BLaER1 treated with 17β-estradiol and CSF1 and Interleukin-3, amounts not matched to agents 10 nM and 100 nM (cell line): ENCODE results near the gene TEX55.
"Not testable (repeated sequence)": the region's sequence is repeated elsewhere in the genome, so short reads cannot be mapped to it uniquely, and the experiment has no call there.

Source experiments
- H3K27ac ChIP-seq, 11 experiments: shearing (Covaris generic); formaldehyde crosslinking; 2 replicates each; pipeline ENCODE4 v1.8.1; 2022
- H3K27me3 ChIP-seq, 11 experiments: shearing (Covaris generic); formaldehyde crosslinking; 2 replicates each; pipeline ENCODE4 v1.8.1; 2022
- H3K36me3 ChIP-seq, 11 experiments: shearing (Covaris generic); formaldehyde crosslinking; 2 replicates each; pipeline ENCODE4 v1.8.1; 2022
- H3K4me1 ChIP-seq, 10 experiments: shearing (Covaris generic); formaldehyde crosslinking; 2 replicates each; pipeline ENCODE4 v1.8.1; 2022
- H3K4me2 ChIP-seq, 11 experiments: shearing (Covaris generic); formaldehyde crosslinking; 2 replicates each; pipeline ENCODE4 v1.8.1; 2022
- H3K4me3 ChIP-seq, 10 experiments: shearing (Covaris generic); formaldehyde crosslinking; 2 replicates each; pipeline ENCODE4 v1.8.1; 2022
- H3K9ac ChIP-seq, 11 experiments: shearing (Covaris generic); formaldehyde crosslinking; 2 replicates each; pipeline ENCODE4 v1.8.1; 2022
- H3K9me3 ChIP-seq, 11 experiments: shearing (Covaris generic); formaldehyde crosslinking; replicated peaks in 1 of 11; 2 replicates each; pipeline ENCODE4 v1.8.1; 2022
- H4K20me1 ChIP-seq, 11 experiments: shearing (Covaris generic); formaldehyde crosslinking; 2 replicates each; pipeline ENCODE4 v1.8.1; 2022
- Cebpa-rat ChIP-seq, 11 experiments: shearing (Covaris generic); IDR thresholded peaks; 2 replicates each; pipeline ENCODE4 v1.8.1; 2022

Gene TEX55

GRCh38 chr3:119125742-119126504 is 20.0 kb upstream of the TEX55 start:
- Histone ChIP-seq H3K9me3 (no peaks in the 10 kb centered on the region), H3K4me2 (no peak overlapping the region), H3K9ac (no peak overlapping the region), H3K4me1 (no peaks in the 10 kb centered on the region), H4K20me1 (no peaks in the 10 kb centered on the region), H3K27ac (no peak overlapping the region), H3K36me3 (no peaks in the 10 kb centered on the region), H3K4me3 (no peak overlapping the region), H3K27me3 (no peaks in the 10 kb centered on the region)
- TF ChIP-seq Cebpa-rat (IDR thresholded peaks at IDR 0.05) = no peak

- H3K4me2 ChIP-seq, H3K9ac ChIP-seq, H3K9me3 ChIP-seq, H3K4me3 ChIP-seq, H3K4me1 ChIP-seq, H3K36me3 ChIP-seq, H3K27ac ChIP-seq, H3K27me3 ChIP-seq, H4K20me1 ChIP-seq: not testable (repeated sequence)
These were observed 15.7 kb upstream of the TEX55 start for GRCh38 chr3:119130291-119130690.

- not testable (repeated sequence) for H3K9me3 ChIP-seq, H3K4me1 ChIP-seq, H3K4me2 ChIP-seq, H3K36me3 ChIP-seq, H3K4me3 ChIP-seq, H4K20me1 ChIP-seq, H3K9ac ChIP-seq, H3K27ac ChIP-seq, H3K27me3 ChIP-seq
These were observed 13.7 kb upstream of the TEX55 start for GRCh38 chr3:119132291-119132690.

- not testable (repeated sequence) for H3K9ac ChIP-seq, H3K4me1 ChIP-seq, H3K27me3 ChIP-seq, H3K27ac ChIP-seq, H3K4me3 ChIP-seq, H3K4me2 ChIP-seq, H3K36me3 ChIP-seq, H4K20me1 ChIP-seq
- peaks cover 0 to 12% (median 4%) of the 10 kb centered on the region in 11 experiments; a peak in 5 of 22 replicates for H3K9me3 ChIP-seq
These were observed 6.6 kb upstream of the TEX55 start for GRCh38 chr3:119139360-119139759.

GRCh38 chr3:119140466-119140865 is 5.5 kb upstream of the TEX55 start:
- no peak for TF ChIP-seq Cebpa-rat (IDR thresholded peaks at IDR 0.05)
- peaks cover 0 to 12% (median 4%) of the 10 kb centered on the region in 11 experiments; a peak in 5 of 22 replicates for H3K9me3 ChIP-seq
- no peak overlapping the region for H3K4me3 ChIP-seq
- no peaks in the 10 kb centered on the region for H3K4me1 ChIP-seq
- H3K9ac ChIP-seq = no peak overlapping the region
- no peaks in the 10 kb centered on the region for H3K36me3 ChIP-seq
- H4K20me1 ChIP-seq = no peaks in the 10 kb centered on the region
- no peak overlapping the region for H3K27ac ChIP-seq
- no peaks in the 10 kb centered on the region for H3K27me3 ChIP-seq
- no peak overlapping the region for H3K4me2 ChIP-seq

GRCh38 chr3:119145128-119145499 is 851 bp upstream of the TEX55 start:
- H3K9ac ChIP-seq = no peak overlapping the region
- H3K4me3 ChIP-seq = no peak overlapping the region
- no peaks in the 10 kb centered on the region for H3K36me3 ChIP-seq
- TF ChIP-seq Cebpa-rat (IDR thresholded peaks at IDR 0.05) = no peak
- no peaks in the 10 kb centered on the region for H4K20me1 ChIP-seq
- no peak overlapping the region for H3K27ac ChIP-seq
- no peaks in the 10 kb centered on the region for H3K27me3 ChIP-seq
- H3K4me1 ChIP-seq = no peaks in the 10 kb centered on the region
- no peaks in the 10 kb centered on the region for H3K9me3 ChIP-seq
- no peak overlapping the region for H3K4me2 ChIP-seq

- no peaks in the 10 kb centered on the region for H3K9me3 ChIP-seq
- H4K20me1 ChIP-seq = no peaks in the 10 kb centered on the region
- no peaks in the 10 kb centered on the region for H3K4me1 ChIP-seq
- H3K4me2 ChIP-seq = no peak overlapping the region
- H3K27ac ChIP-seq = no peak overlapping the region
- no peak for TF ChIP-seq Cebpa-rat (IDR thresholded peaks at IDR 0.05)
- no peak overlapping the region for H3K9ac ChIP-seq
- no peak overlapping the region for H3K4me3 ChIP-seq
- H3K27me3 ChIP-seq = no peaks in the 10 kb centered on the region
- H3K36me3 ChIP-seq = no peaks in the 10 kb centered on the region
These were observed 812 bp downstream of the TEX55 start for GRCh38 chr3:119146578-119147375.

- H3K36me3 ChIP-seq = no peaks in the 10 kb centered on the region
These were observed 1.5 kb downstream of the TEX55 start for GRCh38 chr3:119147494-119147893.

GRCh38 chr3:119148493-119149180 is 2.7 kb downstream of the TEX55 start:
- H3K4me2 ChIP-seq = no peak overlapping the region
- H3K9ac ChIP-seq = no peak overlapping the region
- no peak for TF ChIP-seq Cebpa-rat (IDR thresholded peaks at IDR 0.05)
- H3K27me3 ChIP-seq = no peaks in the 10 kb centered on the region
- no peaks in the 10 kb centered on the region for H4K20me1 ChIP-seq
- H3K4me3 ChIP-seq = no peak overlapping the region
- H3K27ac ChIP-seq = no peak overlapping the region
- H3K4me1 ChIP-seq = no peaks in the 10 kb centered on the region
- no peaks in the 10 kb centered on the region for H3K36me3 ChIP-seq
- H3K9me3 ChIP-seq = peaks cover 4 to 10% (median 6%) of the 10 kb centered on the region in 11 experiments

More at GRCh38 chr3:119147494-119147893, 1.5 kb downstream of the TEX55 start:
- H3K4me1 ChIP-seq = no peaks in the 10 kb centered on the region
- H3K27ac ChIP-seq = no peak overlapping the region
- no peaks in the 10 kb centered on the region for H4K20me1 ChIP-seq
- no peak overlapping the region for H3K4me3 ChIP-seq
- H3K9ac ChIP-seq = no peak overlapping the region
- no peak overlapping the region for H3K4me2 ChIP-seq
- no peaks in the 10 kb centered on the region; a peak in 1 of 22 replicates for H3K9me3 ChIP-seq
- H3K27me3 ChIP-seq = no peaks in the 10 kb centered on the region
- TF ChIP-seq Cebpa-rat (IDR thresholded peaks at IDR 0.05) = no peak
